BE2C (cell line): ENCODE measurements around the gene CEP85L.

ENCODE experiments used
- DNase-seq: peaks from one replicate; pipeline ENCODE4 v3.0.0-alpha.2; 2020
- H3K27me3 ChIP-seq: fragments of 250-450 bp; sonication (Bioruptor Pico); 2 replicates; pipeline ENCODE4 v1.5.1; 2020; ENCODE audit warnings: mild to moderate bottlenecking
- H3K36me3 ChIP-seq: fragments of 250-450 bp; sonication (Bioruptor Pico); 2 replicates; pipeline ENCODE4 v1.5.1; 2020; ENCODE audit warnings: mild to moderate bottlenecking
- H3K4me1 ChIP-seq: fragments of 250-450 bp; sonication (Bioruptor Pico); 2 replicates; pipeline ENCODE4 v1.5.1; 2020
- H3K4me3 ChIP-seq: 2 replicates; pipeline ENCODE4 v1.5.1; 2011; ENCODE audit warnings: low read depth, low read length
- H3K9me3 ChIP-seq: fragments of 250-450 bp; sonication (Bioruptor Pico); 2 replicates; pipeline ENCODE4 v1.5.1; 2020
- TF ChIP-seq, protein P1 (sequence below): IDR thresholded peaks from 2 replicates; pipeline ENCODE4 v1.5.1; 2012; ENCODE audit warnings: mild to moderate bottlenecking, low read depth, low read length

CEP85L gene

DNA sequence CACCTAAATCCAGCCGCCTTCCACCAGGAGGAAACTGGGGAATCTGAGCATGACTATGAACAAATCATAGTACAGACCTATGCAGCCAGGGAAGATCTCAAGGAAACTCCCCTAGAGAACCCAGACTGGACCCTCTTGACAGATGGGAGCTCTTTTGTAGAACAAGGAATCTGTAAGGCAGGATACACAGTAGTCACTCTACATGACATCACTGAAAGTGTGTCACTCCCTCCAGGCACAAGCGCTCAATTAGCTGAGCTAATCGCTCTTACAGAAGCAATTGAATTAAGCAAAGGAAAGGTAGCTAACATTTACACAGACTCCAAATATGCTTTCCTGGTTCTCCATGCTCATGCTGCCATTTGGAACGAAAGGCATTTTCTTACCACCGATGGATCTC, 66.5 kb downstream of the CEP85L start:
- TF ChIP-seq, protein P1, sequence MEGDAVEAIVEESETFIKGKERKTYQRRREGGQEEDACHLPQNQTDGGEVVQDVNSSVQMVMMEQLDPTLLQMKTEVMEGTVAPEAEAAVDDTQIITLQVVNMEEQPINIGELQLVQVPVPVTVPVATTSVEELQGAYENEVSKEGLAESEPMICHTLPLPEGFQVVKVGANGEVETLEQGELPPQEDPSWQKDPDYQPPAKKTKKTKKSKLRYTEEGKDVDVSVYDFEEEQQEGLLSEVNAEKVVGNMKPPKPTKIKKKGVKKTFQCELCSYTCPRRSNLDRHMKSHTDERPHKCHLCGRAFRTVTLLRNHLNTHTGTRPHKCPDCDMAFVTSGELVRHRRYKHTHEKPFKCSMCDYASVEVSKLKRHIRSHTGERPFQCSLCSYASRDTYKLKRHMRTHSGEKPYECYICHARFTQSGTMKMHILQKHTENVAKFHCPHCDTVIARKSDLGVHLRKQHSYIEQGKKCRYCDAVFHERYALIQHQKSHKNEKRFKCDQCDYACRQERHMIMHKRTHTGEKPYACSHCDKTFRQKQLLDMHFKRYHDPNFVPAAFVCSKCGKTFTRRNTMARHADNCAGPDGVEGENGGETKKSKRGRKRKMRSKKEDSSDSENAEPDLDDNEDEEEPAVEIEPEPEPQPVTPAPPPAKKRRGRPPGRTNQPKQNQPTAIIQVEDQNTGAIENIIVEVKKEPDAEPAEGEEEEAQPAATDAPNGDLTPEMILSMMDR = no peak
- Histone ChIP-seq H3K9me3 (no peaks in the 10 kb centered on the region), H3K4me1 (peaks cover 7% of the 10 kb centered on the region), H3K27me3 (no peaks in the 10 kb centered on the region), H3K4me3 (no peak overlapping the region), H3K36me3 (no peaks in the 10 kb centered on the region)
- peak; percentile 49 for DNase-seq

DNA sequence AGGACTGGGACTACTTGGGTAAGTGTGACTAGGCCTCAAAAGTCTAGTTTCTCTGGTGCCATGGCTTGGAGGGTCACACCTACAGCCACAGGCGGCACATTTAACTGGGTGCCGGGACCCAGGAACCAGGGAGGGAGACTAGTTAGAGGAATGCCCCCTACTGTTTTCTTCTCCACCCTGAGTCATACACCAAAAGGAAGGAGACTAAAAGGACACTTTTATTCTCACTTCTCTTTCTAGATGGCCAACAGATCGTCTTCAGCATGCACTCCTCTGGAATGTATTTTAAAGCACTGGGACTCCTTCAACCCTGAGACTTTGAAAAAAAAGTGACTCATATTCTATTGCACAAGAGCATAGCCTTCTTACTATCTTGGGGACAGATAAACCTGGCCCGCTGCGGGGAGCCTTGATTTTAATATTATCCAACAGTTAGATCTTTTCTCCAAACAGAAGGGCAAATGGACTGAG, 69.9 kb downstream of the CEP85L start:
- no peak for DNase-seq
- Histone ChIP-seq H3K36me3 (no peaks in the 10 kb centered on the region), H3K9me3 (no peaks in the 10 kb centered on the region), H3K27me3 (no peaks in the 10 kb centered on the region), H3K4me1 (peaks cover 7% of the 10 kb centered on the region), H3K4me3 (no peak overlapping the region)
- TF ChIP-seq, protein P1 = no peak

DNA sequence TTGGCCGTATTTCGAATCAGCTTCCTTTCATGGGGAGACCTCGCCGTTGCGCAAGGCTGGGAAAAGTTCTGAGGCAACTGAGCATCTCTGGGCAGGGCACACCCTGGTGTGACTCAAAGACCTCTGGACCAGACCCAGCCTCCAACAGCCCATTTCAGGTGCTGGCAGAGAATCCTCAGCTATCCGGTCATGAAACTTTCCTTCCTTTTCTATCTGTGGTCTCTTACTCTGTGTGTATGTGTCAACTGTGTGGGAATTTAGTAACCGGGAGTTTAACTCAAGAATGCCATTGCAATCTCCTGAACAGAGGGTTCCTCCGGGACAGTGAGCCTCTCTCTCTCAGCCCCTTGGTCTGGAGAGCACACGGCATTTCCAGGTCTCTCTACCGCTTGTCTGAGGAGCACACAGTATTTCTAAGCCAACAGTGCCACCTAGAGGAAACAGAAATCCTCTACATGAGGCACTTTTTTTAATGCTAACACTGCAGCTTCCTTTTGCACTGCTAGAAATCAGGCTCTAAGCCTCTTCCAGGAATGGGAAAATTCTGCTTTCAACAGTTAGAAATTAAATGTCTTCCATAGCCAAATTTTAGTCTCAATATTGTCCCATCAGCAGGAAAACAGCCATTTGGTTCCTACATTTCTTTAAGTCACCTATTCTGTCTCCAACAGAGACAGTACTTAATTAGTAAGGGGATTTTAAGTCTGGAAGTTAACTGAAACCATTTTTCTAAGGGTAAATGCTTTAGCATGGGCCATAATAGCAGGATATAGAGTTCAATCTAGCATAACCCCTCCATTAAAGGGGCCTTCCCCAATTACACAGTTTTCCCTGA, 70.6 kb downstream of the CEP85L start:
- Histone ChIP-seq H3K36me3 (no peaks in the 10 kb centered on the region), H3K9me3 (no peaks in the 10 kb centered on the region), H3K27me3 (no peaks in the 10 kb centered on the region), H3K4me1 (peaks cover 7% of the 10 kb centered on the region), H3K4me3 (no peak overlapping the region)
- peak; percentile 49 for DNase-seq
- TF ChIP-seq, protein P1 = peak; percentile 75

DNA sequence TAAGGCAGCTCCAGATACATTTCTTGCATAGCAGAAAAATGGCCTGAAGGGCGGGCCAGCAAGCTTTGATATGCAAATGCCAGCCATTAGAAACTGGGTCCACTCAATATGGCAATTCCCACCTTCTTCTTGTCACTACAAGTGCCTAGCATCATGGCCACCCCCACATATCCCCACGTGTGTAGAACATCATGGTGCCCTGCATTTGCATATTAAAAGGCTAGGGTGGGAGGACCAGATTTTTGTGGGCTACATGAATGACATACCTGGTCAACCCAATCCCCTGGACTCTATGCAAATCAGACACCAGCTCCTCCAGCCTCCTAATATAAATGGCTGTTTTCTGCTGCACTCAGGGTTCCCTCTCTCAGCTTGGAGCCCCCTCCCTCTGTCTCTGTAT, 71.6 kb downstream of the CEP85L start:
- Histone ChIP-seq H3K36me3 (no peaks in the 10 kb centered on the region), H3K9me3 (no peaks in the 10 kb centered on the region), H3K4me1 (peaks cover under 1% of the 10 kb centered on the region; the same call in 1 of the 2 replicates)

DNA sequence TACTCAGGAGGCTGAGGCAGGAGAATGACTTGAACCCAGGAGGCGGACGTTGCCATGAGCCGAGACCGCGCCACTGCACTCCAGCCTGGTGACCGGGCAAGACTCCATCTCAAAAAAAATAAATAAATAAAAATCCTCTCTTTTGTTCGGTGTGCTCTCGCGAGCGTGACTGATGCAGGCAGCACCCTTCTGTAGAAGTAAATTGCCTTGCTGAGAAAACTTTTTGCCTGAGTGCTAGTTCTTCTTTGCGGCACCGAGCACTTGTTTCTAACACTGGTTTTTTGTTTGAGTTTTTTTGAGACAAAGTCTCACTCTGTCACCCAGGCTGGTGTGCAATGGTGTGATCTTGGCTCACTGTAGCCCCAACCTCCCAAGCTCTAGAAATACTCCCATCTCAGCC, 72.8 kb downstream of the CEP85L start:
- no peaks in the 10 kb centered on the region for H3K9me3 ChIP-seq
- no peaks in the 10 kb centered on the region for H3K4me1 ChIP-seq
- DNase-seq = no peak
- no peak overlapping the region for H3K4me3 ChIP-seq
- no peaks in the 10 kb centered on the region for H3K27me3 ChIP-seq
- TF ChIP-seq, protein P1 = no peak
- H3K36me3 ChIP-seq = no peaks in the 10 kb centered on the region; the same call in 1 of the 2 replicates

More for the DNA sequence above, 71.6 kb downstream of the CEP85L start:
- DNase-seq = no peak
- Histone ChIP-seq H3K27me3 (no peaks in the 10 kb centered on the region), H3K4me3 (no peak overlapping the region)
- TF ChIP-seq, protein P1 = no peak

DNA sequence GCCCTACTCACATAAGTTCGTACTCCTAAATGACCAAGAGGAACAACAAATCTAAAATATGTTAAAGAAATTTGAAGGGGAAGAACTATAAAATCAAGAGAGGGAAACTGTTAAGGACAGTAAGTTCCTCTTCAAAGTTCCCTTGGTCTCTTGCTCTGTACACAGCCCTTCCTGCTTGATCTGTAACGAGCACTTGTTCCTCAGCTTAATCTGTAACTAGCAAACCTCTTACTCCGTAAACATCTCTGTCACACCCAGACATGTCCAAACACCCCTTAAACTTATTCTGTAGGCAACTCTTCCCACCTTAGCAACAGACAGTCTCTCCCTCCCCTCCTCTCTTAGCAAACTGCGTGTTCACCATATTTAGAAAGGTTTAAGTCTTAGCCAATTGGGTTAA, 73.4 kb downstream of the CEP85L start:
- Histone ChIP-seq H3K27me3 (no peaks in the 10 kb centered on the region), H3K4me1 (no peaks in the 10 kb centered on the region), H3K36me3 (no peaks in the 10 kb centered on the region; the same call in 1 of the 2 replicates), H3K4me3 (no peak overlapping the region), H3K9me3 (no peaks in the 10 kb centered on the region)
- no peak for DNase-seq
- TF ChIP-seq, protein P1 = no peak
